ENCODE data around the gene CATSPER4. TPM values are rescaled to one million over a fixed set of nuclear protein-coding genes. Genes with fewer than 3 reads are reported as not detected.
A peak's percentile ranks its signal among the peaks of the same experiment; 100 is the strongest.

CATSPER4 gene
- total and polyA plus RNA-seq, 2 of the 13 experiments (the other 11 are each of a cell fraction or from before 2014, with no cell fraction given) = not detected

- TF ChIP-seq HNF1A (IDR thresholded peaks at IDR 0.05; ENCODE audit: low read depth) (no peak), HNF1A (CRISPR knock-in tag; IDR thresholded peaks at IDR 0.05; ENCODE audit: borderline replicate concordance) (0 out of 2 replicates have a peak, but pooled peaks have one; percentile 20), KLF9 (CRISPR knock-in tag; IDR thresholded peaks at IDR 0.05; ENCODE audit: low read depth) (no peak), SRY (CRISPR knock-in tag; IDR thresholded peaks at IDR 0.05) (0 out of 2 replicates have a peak, but pooled peaks have one; percentile 55), SRF (IDR thresholded peaks at IDR 0.05; ENCODE audit: low read depth, low read length) (peak; percentile 57; the same call in 1 of the 2 replicates), ZFX (CRISPR knock-in tag; IDR thresholded peaks at IDR 0.05; ENCODE audit: low read depth) (peak; percentile 82), ZNF772 (CRISPR knock-in tag; IDR thresholded peaks at IDR 0.05) (no peak), SIN3B (IDR thresholded peaks at IDR 0.05; ENCODE audit: low read length) (no peak), EED (CRISPR knock-in tag; IDR thresholded peaks at IDR 0.05) (no peak), SIN3A (IDR thresholded peaks at IDR 0.05; ENCODE audit: borderline replicate concordance, low read depth, low read length) (0 out of 2 replicates have a peak, but pooled peaks have one; percentile 31), MZF1 (CRISPR knock-in tag; IDR thresholded peaks at IDR 0.05; ENCODE audit: borderline replicate concordance) (peak; percentile 76; the same call in 1 of the 2 replicates), RAD51 (IDR thresholded peaks at IDR 0.05; ENCODE audit: borderline replicate concordance) (no peak), ERF (CRISPR knock-in tag; IDR thresholded peaks at IDR 0.05) (peak; percentile 52; the same call in 1 of the 2 replicates), ZNF747 (CRISPR knock-in tag; IDR thresholded peaks at IDR 0.05; ENCODE audit: borderline replicate concordance) (0 out of 2 replicates have a peak, but pooled peaks have one; percentile 33), ZNF460 (CRISPR knock-in tag; IDR thresholded peaks at IDR 0.05; ENCODE audit: borderline replicate concordance) (no peak)
- TF ChIP-seq, protein P1, sequence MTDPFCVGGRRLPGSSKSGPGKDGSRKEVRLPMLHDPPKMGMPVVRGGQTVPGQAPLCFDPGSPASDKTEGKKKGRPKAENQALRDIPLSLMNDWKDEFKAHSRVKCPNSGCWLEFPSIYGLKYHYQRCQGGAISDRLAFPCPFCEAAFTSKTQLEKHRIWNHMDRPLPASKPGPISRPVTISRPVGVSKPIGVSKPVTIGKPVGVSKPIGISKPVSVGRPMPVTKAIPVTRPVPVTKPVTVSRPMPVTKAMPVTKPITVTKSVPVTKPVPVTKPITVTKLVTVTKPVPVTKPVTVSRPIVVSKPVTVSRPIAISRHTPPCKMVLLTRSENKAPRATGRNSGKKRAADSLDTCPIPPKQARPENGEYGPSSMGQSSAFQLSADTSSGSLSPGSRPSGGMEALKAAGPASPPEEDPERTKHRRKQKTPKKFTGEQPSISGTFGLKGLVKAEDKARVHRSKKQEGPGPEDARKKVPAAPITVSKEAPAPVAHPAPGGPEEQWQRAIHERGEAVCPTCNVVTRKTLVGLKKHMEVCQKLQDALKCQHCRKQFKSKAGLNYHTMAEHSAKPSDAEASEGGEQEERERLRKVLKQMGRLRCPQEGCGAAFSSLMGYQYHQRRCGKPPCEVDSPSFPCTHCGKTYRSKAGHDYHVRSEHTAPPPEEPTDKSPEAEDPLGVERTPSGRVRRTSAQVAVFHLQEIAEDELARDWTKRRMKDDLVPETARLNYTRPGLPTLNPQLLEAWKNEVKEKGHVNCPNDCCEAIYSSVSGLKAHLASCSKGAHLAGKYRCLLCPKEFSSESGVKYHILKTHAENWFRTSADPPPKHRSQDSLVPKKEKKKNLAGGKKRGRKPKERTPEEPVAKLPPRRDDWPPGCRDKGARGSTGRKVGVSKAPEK (CRISPR knock-in tag; IDR thresholded peaks at IDR 0.05; ENCODE audit: borderline replicate concordance) = peak; percentile 36; the same call in 1 of the 2 replicates
- TF ChIP-seq, protein P2, sequence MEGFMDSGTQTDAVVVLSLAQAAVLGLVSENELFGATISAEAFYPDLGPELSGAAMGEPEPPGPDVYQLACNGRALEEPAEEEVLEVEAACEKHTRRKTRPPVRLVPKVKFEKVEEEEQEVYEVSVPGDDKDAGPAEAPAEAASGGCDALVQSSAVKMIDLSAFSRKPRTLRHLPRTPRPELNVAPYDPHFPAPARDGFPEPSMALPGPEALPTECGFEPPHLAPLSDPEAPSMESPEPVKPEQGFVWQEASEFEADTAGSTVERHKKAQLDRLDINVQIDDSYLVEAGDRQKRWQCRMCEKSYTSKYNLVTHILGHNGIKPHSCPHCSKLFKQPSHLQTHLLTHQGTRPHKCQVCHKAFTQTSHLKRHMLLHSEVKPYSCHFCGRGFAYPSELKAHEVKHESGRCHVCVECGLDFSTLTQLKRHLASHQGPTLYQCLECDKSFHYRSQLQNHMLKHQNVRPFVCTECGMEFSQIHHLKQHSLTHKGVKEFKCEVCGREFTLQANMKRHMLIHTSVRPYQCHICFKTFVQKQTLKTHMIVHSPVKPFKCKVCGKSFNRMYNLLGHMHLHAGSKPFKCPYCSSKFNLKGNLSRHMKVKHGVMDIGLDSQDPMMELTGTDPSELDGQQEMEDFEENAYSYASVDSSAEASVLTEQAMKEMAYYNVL (CRISPR knock-in tag; IDR thresholded peaks at IDR 0.05; ENCODE audit: borderline replicate concordance) = peak; percentile 57; the same call in 1 of the 2 replicates
- TF ChIP-seq, protein P3, sequence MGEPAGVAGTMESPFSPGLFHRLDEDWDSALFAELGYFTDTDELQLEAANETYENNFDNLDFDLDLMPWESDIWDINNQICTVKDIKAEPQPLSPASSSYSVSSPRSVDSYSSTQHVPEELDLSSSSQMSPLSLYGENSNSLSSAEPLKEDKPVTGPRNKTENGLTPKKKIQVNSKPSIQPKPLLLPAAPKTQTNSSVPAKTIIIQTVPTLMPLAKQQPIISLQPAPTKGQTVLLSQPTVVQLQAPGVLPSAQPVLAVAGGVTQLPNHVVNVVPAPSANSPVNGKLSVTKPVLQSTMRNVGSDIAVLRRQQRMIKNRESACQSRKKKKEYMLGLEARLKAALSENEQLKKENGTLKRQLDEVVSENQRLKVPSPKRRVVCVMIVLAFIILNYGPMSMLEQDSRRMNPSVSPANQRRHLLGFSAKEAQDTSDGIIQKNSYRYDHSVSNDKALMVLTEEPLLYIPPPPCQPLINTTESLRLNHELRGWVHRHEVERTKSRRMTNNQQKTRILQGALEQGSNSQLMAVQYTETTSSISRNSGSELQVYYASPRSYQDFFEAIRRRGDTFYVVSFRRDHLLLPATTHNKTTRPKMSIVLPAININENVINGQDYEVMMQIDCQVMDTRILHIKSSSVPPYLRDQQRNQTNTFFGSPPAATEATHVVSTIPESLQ (CRISPR knock-in tag; conservative IDR thresholded peaks at IDR 0.05) = no peak
Observed at GRCh38 chr1:26225033-26225831, 34.8 kb downstream of the CATSPER4 start (continued).
